Left lung (tissue), 10 donors: ENCODE results near the gene LTBP2. TPM values are rescaled to one million over a fixed set of nuclear protein-coding genes. Genes with fewer than 3 reads are reported as not detected.

ENCODE experiments used
- ATAC-seq: fragments of 200-7000 bp; cut with Tn5 transposase; one replicate; pipeline ENCODE4 v1.9.1; 2020; ENCODE audit warnings: moderate library complexity
- DNase-seq, 4 donors: peaks; one replicate each; pipeline ENCODE4 v3.0.0-alpha.2; 2013 to 2020
- H3K27ac ChIP-seq, 2 donors: fragments of 200-600 bp; sonication (generic) in 1 of 2; one replicate each; pipeline versions ENCODE4 v1.5.0 to v1.8.0; 2020 to 2021
- H3K27me3 ChIP-seq, 2 donors: fragments of 200-600 bp; sonication (generic) in 1 of 2; one replicate each; pipeline versions ENCODE4 v1.5.0 to v1.8.0; 2020 to 2021
- H3K36me3 ChIP-seq, 2 donors: fragments of 200-600 bp; sonication (generic) in 1 of 2; one replicate each; pipeline versions ENCODE4 v1.5.0 to v1.8.0; 2020 to 2021
- H3K4me1 ChIP-seq, 2 donors: fragments of 200-600 bp; one replicate each; pipeline ENCODE4 v1.8.0; 2021
- H3K4me3 ChIP-seq, 2 donors: fragments of 200-600 bp; sonication (generic) in 1 of 2; one replicate each; pipeline versions ENCODE4 v1.5.0 to v1.8.0; 2020 to 2021; ENCODE audit warnings: mild to moderate bottlenecking in 1 of 2
- H3K9me3 ChIP-seq, 2 donors: fragments of 200-600 bp; sonication (generic) in 1 of 2; one replicate each; pipeline versions ENCODE4 v1.5.0 to v1.8.0; 2020 to 2021
- intact Hi-C, 2 donors: fragments of 100-400 bp; cut with DNase I; formaldehyde crosslinking; loops; one replicate each; pipeline versions ENCODE4 v1.11.2 to v1.14.2; 2022
- polyA plus RNA-seq, 6 donors: library from polyadenylated mRNA; unstranded; fragments of 120-200 nt; gene quantifications; one replicate each; pipeline ENCODE4 v1.2.1, GENCODE V29; 2013; ENCODE audit not compliant: insufficient read length in 6 of 6
- total RNA-seq, 2 donors: library from RNA; stranded (reverse); fragmentation: NEBNext Ultra II Directional; extraction: Animal tissue kit (Norgen Biotek cat#: 25700); gene quantifications; one replicate each; pipeline ENCODE4 v1.2.1, GENCODE V29; 2021
- TF ChIP-seq, protein P1 (sequence below), 2 donors: fragments of 200-600 bp; sonication (generic) in 1 of 2; IDR thresholded peaks; one replicate each; pipeline versions ENCODE4 v1.5.0 to v1.8.0; 2021; ENCODE audit warnings: antibody characterized with exemption in 2 of 2
- donor health status: DM: no; HTN: yes; CAD: no.
- donor health status: DM: no; HTN: no; CAD: no.

Gene LTBP2
- total and polyA plus RNA-seq, 8 donors = 14.0 to 154 (median 19.3) TPM

DNA sequence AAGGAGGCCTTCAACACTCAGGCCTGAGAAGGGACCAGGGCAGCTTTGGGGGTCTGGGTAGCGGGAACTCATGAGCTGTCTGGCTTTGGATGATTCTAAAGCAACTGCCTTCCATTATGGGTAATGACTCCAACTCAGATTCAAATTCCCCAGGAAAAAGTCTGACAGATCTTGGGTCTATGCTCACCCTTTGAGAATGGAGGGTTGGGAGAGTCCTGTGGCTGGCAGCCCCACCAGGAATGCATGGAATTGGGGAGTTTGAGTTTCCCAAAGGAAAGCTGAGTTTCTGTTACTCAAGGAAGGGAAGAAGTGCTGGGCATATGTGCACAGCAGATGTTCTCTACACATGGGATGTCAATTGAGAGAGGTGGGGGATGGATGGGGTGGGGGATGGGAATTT lies 22.4 kb upstream of the LTBP2 start:
- H3K9me3 ChIP-seq = no peaks in the 10 kb centered on the region
- intact Hi-C loops = no loop called here
- no peaks in the 10 kb centered on the region for H3K27me3 ChIP-seq
- H3K4me1 ChIP-seq = peaks cover 0 to 4% of the 10 kb centered on the region in 2 donors
- ATAC-seq (no peak), DNase-seq (no peak)
- H3K27ac ChIP-seq = no peak overlapping the region
- no peaks in the 10 kb centered on the region for H3K36me3 ChIP-seq
- no peak overlapping the region for H3K4me3 ChIP-seq
- TF ChIP-seq, protein P1, sequence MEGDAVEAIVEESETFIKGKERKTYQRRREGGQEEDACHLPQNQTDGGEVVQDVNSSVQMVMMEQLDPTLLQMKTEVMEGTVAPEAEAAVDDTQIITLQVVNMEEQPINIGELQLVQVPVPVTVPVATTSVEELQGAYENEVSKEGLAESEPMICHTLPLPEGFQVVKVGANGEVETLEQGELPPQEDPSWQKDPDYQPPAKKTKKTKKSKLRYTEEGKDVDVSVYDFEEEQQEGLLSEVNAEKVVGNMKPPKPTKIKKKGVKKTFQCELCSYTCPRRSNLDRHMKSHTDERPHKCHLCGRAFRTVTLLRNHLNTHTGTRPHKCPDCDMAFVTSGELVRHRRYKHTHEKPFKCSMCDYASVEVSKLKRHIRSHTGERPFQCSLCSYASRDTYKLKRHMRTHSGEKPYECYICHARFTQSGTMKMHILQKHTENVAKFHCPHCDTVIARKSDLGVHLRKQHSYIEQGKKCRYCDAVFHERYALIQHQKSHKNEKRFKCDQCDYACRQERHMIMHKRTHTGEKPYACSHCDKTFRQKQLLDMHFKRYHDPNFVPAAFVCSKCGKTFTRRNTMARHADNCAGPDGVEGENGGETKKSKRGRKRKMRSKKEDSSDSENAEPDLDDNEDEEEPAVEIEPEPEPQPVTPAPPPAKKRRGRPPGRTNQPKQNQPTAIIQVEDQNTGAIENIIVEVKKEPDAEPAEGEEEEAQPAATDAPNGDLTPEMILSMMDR (IDR thresholded peaks at IDR 0.05) = no peak

- no peaks in the 10 kb centered on the region for H3K9me3 ChIP-seq
- no peak overlapping the region for H3K27ac ChIP-seq
- ATAC-seq = peak; percentile 41
- no peak for DNase-seq
- H3K36me3 ChIP-seq = no peaks in the 10 kb centered on the region
- peaks cover 0 to 4% of the 10 kb centered on the region in 2 donors for H3K4me1 ChIP-seq
- H3K4me3 ChIP-seq = no peak overlapping the region
- H3K27me3 ChIP-seq = no peaks in the 10 kb centered on the region
- TF ChIP-seq, protein P1 (IDR thresholded peaks at IDR 0.05) = no peak
- intact Hi-C loops = no loop called here
Observed at GRCh38 chr14:74630881-74631690, 19.0 kb upstream of the LTBP2 start.

GRCh38 chr14:74628418-74628817 lies 16.4 kb upstream of the LTBP2 start:
- Histone ChIP-seq H3K27ac (no peak overlapping the region), H3K27me3 (no peaks in the 10 kb centered on the region), H3K4me1 (peaks cover 0 to 4% of the 10 kb centered on the region in 2 donors), H3K9me3 (no peaks in the 10 kb centered on the region), H3K4me3 (no peak overlapping the region), H3K36me3 (no peaks in the 10 kb centered on the region)
- no peak for DNase-seq
- TF ChIP-seq, protein P1 (IDR thresholded peaks at IDR 0.05) = no peak
- no peak for ATAC-seq
- intact Hi-C loops = no loop called here

DNA sequence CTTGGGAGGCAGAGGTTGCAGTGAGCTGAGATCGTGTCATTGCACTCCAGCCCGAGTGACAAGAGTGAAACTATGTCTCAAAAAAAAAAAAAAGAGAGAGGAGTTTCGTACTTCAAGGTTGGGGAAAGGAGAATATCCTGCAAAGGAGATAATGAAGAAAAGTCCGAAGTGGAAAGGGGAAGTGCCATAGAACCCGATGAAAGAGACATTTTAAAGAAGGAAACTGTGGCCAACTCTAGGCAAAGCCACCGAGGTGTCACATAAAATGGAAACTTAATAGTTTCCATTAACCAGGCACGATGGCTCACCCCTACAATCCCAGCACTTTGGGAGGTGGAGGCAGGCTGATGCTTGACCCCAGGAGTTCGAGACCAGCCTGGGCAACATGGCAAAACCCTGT lies 15.0 kb upstream of the LTBP2 start:
- peaks cover 0 to 4% of the 10 kb centered on the region in 2 donors for H3K4me1 ChIP-seq
- no peaks in the 10 kb centered on the region for H3K9me3 ChIP-seq
- intact Hi-C loops = no loop called here
- no peak overlapping the region for H3K4me3 ChIP-seq
- DNase-seq (no peak), ATAC-seq (no peak)
- H3K36me3 ChIP-seq = no peaks in the 10 kb centered on the region
- H3K27me3 ChIP-seq = no peaks in the 10 kb centered on the region
- TF ChIP-seq, protein P1 (IDR thresholded peaks at IDR 0.05) = no peak
- peak overlapping the region in 1 of 2 donors; percentile 23 for H3K27ac ChIP-seq

DNA sequence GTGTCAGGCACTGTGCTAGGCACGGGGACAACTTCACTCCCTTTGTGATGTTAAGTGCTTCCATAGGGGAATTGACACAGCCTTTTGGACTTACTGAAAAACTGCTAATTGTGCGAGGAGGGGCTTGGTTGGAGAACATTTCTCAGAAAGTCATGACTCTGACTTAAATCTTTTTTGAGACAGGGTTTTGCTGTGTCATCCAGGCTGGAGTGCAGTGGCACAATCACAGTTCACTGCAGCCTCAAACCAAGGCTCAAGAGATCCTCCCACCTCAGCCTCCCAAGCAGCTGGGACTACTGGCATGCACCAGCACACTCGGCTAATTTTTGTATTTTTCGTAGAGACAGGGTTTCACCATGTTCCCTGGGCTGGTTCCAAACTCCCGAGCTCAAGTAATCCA lies 10.2 kb upstream of the LTBP2 start:
- ATAC-seq = no peak
- TF ChIP-seq, protein P1 (IDR thresholded peaks at IDR 0.05) = no peak
- H3K27ac ChIP-seq = no peak overlapping the region
- H3K9me3 ChIP-seq = no peaks in the 10 kb centered on the region
- H3K4me3 ChIP-seq = no peak overlapping the region
- DNase-seq = peak in 1 of 4 donors; percentile 0
- no peaks in the 10 kb centered on the region for H3K27me3 ChIP-seq
- H3K4me1 ChIP-seq = peaks cover 27 to 44% of the 10 kb centered on the region in 2 donors
- intact Hi-C loops = no loop called here
- no peaks in the 10 kb centered on the region for H3K36me3 ChIP-seq
